HepG2 (cell line): ENCODE data around the gene GPBAR1. TPM values are rescaled to one million over a fixed set of nuclear protein-coding genes. Genes with fewer than 3 reads are reported as not detected.

Source experiments
- ATRX ChIP-seq: sonication (generic); formaldehyde crosslinking; IDR thresholded peaks from 2 replicates; pipeline ENCODE4 v1.4.0; 2020; ENCODE audit warnings: missing genetic modification reagents, borderline replicate concordance
- BRD4 ChIP-seq: sonication (generic); formaldehyde crosslinking; IDR thresholded peaks from 2 replicates; pipeline ENCODE4 v1.4.0; 2020; ENCODE audit warnings: missing genetic modification reagents
- CBX1 ChIP-seq: IDR thresholded peaks from one replicate; pipeline ENCODE4 v1.6.1; 2016; ENCODE audit warnings: antibody characterized with exemption, low read depth
- KMT2B ChIP-seq: IDR thresholded peaks from 2 replicates; pipeline ENCODE4 v1.6.1; 2016; ENCODE audit warnings: missing genetic modification reagents, missing compliant biosample characterization
- MZF1 ChIP-seq: sonication (generic); formaldehyde crosslinking; IDR thresholded peaks from 2 replicates; pipeline ENCODE4 v1.8.1; 2023; ENCODE audit warnings: mild to moderate bottlenecking, missing genetic modification reagents, borderline replicate concordance
- POLR2A ChIP-seq, 2 experiments: IDR thresholded peaks; 2 replicates each; pipeline ENCODE4 v1.6.1; 2011; ENCODE audit warnings: low read depth in 2 of 2, low read length in 2 of 2, mild to moderate bottlenecking in 1 of 2, moderate library complexity in 1 of 2; ENCODE audit not compliant: insufficient read depth in 1 of 2
- PRDM10 ChIP-seq: sonication (generic); formaldehyde crosslinking; IDR thresholded peaks from 2 replicates; pipeline ENCODE4 v1.4.0; 2020; ENCODE audit warnings: low read depth, missing genetic modification reagents
- PRDM4 ChIP-seq: sonication (generic); formaldehyde crosslinking; IDR thresholded peaks from 2 replicates; pipeline ENCODE4 v1.9.0; 2021; ENCODE audit warnings: missing genetic modification reagents, borderline replicate concordance
- RELA ChIP-seq: sonication (generic); formaldehyde crosslinking; IDR thresholded peaks from 2 replicates; pipeline ENCODE4 v1.4.0; 2020; ENCODE audit warnings: missing genetic modification reagents
- SIN3B ChIP-seq: fragments of 150-350 bp; IDR thresholded peaks from 2 replicates; pipeline ENCODE4 v1.6.1; 2014; ENCODE audit warnings: low read length
- UBTF ChIP-seq: sonication (generic); formaldehyde crosslinking; IDR thresholded peaks from 2 replicates; pipeline ENCODE4 v1.4.0; 2020; ENCODE audit warnings: mild to moderate bottlenecking, missing genetic modification reagents
- ZBTB7A ChIP-seq: sonication (generic); formaldehyde crosslinking; IDR thresholded peaks from 2 replicates; pipeline ENCODE4 v1.8.0; 2022; ENCODE audit warnings: mild to moderate bottlenecking, missing genetic modification reagents
- ZNF430 ChIP-seq: sonication (generic); formaldehyde crosslinking; IDR thresholded peaks from 2 replicates; pipeline ENCODE4 v1.9.0; 2021; ENCODE audit warnings: mild to moderate bottlenecking, missing genetic modification reagents
- ZNF441 ChIP-seq: sonication (generic); formaldehyde crosslinking; IDR thresholded peaks from 2 replicates; pipeline ENCODE4 v1.7.0; 2021; ENCODE audit warnings: missing genetic modification reagents, borderline replicate concordance
- polyA plus RNA-seq, 8 experiments: library from polyadenylated mRNA; depleted of rRNA in 3 of 8; stranded (reverse) in 7 of 8; unstranded in 1 of 8; fragments of >200 nt; fragmentation: Illumina TruSeq in 4 of 8; extraction: Trizol in 4 of 8; gene quantifications; 2 replicates each; pipeline versions ENCODE4 v1.2.1 to v1.2.3, GENCODE V29; 2011 to 2016; ENCODE audit warnings: low read depth in 4 of 8, missing spikeins in 1 of 8, mixed read lengths in 1 of 8; ENCODE audit not compliant: insufficient read depth in 1 of 8
- total RNA-seq, 5 experiments: library from RNA; depleted of rRNA; stranded (reverse); fragments of >200 nt; fragmentation: Illumina TruSeq; extraction: Trizol; gene quantifications; 2 replicates each; pipeline ENCODE4 v1.2.3, GENCODE V29; 2016; ENCODE audit warnings: low read depth in 1 of 5
- TF ChIP-seq, protein P1 (sequence below): sonication (generic); formaldehyde crosslinking; IDR thresholded peaks from 2 replicates; pipeline ENCODE4 v1.5.1; 2020; ENCODE audit warnings: missing genetic modification reagents, mild to moderate bottlenecking, borderline replicate concordance

The GPBAR1 gene
- total and polyA plus RNA-seq, 2 of the 13 experiments (the other 11 are each of a cell fraction or from before 2014, with no cell fraction given), result 0.05 to 0.09 TPM

DNA sequence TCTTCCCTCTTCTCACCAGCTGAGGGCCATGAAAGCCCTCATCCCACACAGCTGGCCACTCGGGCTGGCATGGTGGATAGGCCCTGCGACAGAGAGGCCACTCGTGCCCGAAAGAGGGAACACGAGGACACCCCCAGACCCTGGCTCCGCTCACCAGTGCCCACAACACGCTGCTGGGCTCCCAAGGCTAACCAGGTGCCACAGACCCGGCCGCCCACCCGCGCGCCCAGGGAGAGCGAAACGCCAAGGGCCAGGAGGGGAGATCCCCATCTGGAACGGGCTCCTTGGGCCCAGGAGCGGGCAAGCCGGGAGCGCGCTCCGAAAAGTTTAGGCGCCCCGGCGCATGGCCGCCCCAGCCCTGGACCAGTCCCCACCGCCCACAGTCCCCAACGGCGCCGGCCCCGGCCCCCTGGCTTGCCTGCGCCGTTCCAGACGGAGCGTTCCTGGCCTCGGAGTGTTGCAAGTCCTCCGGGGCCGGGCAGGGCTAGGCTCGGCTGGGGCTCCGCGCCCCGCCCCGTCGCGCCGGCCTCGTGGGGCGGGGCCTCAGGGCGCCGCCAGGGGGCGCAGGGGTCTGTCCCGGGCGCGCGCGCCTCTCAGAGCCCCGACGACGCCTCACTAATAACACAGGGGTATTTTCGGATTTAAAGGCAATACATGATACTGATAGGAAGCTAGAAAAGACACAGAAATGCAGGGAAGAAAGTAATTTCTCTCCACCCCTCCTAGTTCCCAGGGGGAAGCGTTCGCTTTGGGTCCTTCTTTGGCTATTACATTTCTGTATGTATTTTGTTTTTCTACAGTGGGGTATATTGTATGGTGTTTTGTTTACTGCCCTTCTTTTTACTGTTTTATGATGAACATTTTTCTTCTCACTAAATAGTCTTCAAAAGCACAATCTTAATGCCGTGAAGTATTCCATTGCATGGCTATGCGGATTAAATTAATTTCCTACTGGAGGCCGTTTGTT is 31.5 kb downstream of the GPBAR1 start, which contains the start of gene TMBIM1 (continued):
- TF ChIP-seq UBTF (CRISPR knock-in tag) (peak; percentile 90), SIN3B (0 out of 2 replicates have a peak, but pooled peaks have one; percentile 29), PRDM4 (peak; percentile 86; the same call in 1 of the 2 replicates), ATRX (CRISPR knock-in tag) (no peak), BRD4 (CRISPR knock-in tag) (0 out of 2 replicates have a peak, but pooled peaks have one; percentile 64), ZBTB7A (peak; percentile 72; the same call in 1 of the 2 replicates), ZNF430 (0 out of 2 replicates have a peak, but pooled peaks have one; percentile 90), ZNF441 (peak; percentile 61; the same call in 1 of the 2 replicates), CBX1 (peak; percentile 73), RELA (CRISPR knock-in tag) (no peak), MZF1 (CRISPR knock-in tag) (no peak), PRDM10 (CRISPR knock-in tag) (no peak), KMT2B (peak; percentile 35), POLR2A (IDR thresholded peaks at IDR 0.05; ENCODE audit: insufficient read depth in 1 of 2, low read depth in 2 of 2, low read length in 2 of 2) (peak; percentile 77 to 88)
- TF ChIP-seq, protein P1, sequence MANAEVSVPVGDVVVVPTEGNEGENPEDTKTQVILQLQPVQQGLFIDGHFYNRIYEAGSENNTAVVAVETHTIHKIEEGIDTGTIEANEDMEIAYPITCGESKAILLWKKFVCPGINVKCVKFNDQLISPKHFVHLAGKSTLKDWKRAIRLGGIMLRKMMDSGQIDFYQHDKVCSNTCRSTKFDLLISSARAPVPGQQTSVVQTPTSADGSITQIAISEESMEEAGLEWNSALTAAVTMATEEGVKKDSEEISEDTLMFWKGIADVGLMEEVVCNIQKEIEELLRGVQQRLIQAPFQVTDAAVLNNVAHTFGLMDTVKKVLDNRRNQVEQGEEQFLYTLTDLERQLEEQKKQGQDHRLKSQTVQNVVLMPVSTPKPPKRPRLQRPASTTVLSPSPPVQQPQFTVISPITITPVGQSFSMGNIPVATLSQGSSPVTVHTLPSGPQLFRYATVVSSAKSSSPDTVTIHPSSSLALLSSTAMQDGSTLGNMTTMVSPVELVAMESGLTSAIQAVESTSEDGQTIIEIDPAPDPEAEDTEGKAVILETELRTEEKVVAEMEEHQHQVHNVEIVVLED (CRISPR knock-in tag), result no peak
